Measurements from ENCODE around the gene FARP1.

DNA sequence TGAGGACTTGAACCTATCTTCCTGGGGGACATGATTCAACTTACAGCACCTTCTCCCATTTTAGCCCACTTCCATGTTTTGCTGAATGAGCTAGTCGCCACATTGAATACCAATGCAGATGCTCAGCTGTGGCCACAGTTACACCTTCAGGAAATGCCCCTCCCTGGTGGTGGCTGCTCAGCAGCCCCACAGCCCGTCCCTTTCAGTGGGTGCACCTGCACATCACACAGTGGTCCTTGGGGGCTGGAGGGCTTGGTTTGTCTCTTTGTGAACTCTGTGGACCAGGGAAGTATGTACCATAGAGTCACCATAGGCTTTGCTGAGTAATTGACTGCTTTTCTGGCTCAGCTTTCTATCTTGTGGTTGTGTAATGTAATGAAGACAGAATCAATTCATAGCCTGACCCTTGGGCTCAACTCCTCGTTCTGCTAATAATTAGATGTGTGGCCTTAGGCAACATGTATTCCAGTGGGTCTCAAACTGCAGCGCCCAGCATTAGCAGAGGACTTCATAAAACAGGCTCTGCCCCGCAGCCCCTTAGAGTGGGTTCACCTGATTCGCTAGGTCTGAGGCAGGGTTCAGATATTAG lies 48.1 kb upstream of the FARP1 start:
- TF ChIP-seq POLR2A (IDR thresholded peaks at IDR 0.05): no peak
- TF ChIP-seq, protein P1, sequence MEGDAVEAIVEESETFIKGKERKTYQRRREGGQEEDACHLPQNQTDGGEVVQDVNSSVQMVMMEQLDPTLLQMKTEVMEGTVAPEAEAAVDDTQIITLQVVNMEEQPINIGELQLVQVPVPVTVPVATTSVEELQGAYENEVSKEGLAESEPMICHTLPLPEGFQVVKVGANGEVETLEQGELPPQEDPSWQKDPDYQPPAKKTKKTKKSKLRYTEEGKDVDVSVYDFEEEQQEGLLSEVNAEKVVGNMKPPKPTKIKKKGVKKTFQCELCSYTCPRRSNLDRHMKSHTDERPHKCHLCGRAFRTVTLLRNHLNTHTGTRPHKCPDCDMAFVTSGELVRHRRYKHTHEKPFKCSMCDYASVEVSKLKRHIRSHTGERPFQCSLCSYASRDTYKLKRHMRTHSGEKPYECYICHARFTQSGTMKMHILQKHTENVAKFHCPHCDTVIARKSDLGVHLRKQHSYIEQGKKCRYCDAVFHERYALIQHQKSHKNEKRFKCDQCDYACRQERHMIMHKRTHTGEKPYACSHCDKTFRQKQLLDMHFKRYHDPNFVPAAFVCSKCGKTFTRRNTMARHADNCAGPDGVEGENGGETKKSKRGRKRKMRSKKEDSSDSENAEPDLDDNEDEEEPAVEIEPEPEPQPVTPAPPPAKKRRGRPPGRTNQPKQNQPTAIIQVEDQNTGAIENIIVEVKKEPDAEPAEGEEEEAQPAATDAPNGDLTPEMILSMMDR (IDR thresholded peaks at IDR 0.05): no peak

Data from gastroesophageal sphincter (tissue), 3 donors.